ENCODE measurements around the gene SMCO4.
"Not testable (repeated sequence)": the region's sequence is repeated elsewhere in the genome, so short reads cannot be mapped to it uniquely, and the experiment has no call there.

The SMCO4 gene, protein sequence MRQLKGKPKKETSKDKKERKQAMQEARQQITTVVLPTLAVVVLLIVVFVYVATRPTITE

DNA sequence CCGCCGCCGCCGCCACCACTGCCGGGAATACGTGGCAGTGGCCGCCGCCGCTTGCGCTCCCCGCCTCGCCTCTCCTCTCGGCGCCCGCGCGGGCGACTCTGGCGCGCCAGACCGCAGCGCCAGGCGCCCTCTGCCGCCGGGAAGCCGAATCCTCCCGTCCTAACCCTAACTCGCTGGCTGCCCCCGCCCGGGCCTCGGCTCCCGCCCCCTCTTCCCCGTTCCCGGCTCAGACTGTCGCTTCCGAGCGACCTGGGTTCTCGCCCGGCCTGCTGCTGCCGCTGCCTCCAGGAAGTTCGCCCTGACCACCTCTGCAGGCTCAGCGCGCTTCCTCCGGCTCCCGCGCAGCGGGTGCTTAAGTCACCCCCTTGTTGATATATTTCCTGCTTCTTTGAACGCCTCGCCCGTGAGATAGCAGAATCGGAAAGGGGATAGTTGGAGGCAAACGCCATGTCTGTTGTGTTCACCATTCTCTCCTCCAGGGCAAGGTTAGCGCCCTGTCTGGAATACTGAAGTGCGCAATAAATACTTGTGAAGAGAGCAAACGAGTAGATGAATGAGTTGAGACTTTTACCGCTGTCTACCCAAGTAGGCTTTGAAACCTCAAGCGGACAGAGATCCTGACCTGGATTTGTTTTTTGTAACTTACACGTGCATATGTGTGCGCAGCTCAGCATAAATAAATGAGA lies at the start of gene SMCO4:
Gene SMCO4 (minus strand): TSS at position 100 of the 686 bp plus-strand sequence. CDS start 64,202 bp downstream, outside the sequence.
- DNase-seq (ENCODE audit: low spot score): peak; percentile 92

DNA sequence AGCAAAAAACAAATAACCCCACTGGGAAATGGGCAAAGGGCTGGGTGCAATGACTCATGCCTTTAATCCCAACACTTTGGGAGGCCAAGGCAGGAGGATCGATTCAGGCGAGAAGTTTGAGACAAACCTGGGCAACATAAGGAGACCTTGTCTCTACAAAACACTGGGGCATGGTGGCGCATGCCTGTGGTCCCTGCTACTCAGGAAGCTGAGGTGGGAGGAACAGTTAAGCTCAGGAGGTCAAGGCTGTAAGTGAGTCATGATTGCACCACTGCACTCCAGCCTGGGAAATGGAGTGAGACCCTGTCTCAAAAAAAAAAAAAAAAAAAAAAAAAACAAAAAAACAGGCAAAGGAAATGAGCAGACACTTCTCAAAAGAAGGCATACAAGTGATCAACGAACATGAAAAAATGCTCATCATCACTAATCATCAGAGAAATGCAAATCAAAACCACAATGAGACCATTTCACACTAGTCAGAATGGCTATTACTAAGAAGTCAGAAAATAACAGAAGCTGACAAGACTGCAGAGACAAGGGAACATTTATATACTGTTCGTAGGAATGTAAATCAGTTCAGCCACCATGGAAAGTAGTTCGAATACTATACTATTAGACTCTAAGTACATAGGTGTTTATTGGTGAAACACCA lies 48.2 kb upstream of the SMCO4 start:
- DNase-seq (ENCODE audit: low spot score): no peak

DNA sequence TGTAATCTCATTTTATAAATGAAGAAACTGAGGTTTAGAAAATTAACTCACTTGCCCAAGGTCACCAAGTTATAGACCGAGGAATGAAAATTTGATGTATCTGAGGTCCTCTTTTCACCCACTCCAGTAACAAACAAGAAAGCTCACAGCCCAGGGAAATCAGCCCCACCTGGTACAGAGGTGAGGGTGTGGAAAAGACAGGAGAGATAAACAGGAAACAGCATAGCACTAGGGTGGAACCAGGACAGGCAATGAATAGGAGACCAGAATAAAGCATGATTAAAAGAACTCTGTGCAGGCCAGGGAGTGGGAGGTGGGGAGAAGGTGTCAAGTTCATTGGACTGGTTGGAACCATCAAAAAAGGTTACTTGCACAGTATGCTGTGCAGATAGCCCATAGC lies 46.2 kb upstream of the SMCO4 start:
- no peak for DNase-seq (ENCODE audit: low spot score)

DNA sequence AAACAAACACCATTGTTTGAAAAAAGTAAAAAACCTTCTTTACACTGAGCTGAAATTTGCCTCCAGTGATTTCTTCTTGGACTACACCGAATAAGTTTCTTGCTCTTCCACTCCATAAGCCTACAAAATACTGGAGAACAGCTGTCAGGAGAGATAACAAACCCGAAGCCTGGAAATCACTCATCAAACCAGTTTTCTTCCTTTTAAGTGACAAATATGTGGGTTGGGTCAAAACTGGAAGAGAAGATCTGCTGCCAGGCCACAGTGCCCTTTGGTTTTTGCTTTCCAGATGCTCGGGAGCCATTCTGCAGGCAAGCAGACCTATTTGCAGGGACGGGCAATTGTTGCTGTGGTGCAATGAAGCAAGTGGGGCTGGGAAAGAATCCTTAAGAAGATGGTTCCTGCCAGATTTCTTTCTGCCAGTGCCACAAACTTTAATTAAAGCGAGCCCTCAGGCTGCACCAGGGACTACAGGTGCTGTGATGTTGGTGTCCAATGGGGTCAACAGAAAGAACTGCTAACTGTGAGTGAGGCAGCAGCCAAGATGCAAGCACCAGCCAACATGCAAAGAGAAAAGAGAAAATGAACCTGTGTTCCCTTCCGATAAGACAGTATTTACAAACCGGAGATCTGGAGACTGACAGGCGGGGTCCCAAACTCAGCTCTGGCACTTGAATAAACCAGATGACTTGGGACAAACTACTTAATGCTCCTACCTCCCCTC lies 44.8 kb upstream of the SMCO4 start:
- no peak for DNase-seq (ENCODE audit: low spot score)

DNA sequence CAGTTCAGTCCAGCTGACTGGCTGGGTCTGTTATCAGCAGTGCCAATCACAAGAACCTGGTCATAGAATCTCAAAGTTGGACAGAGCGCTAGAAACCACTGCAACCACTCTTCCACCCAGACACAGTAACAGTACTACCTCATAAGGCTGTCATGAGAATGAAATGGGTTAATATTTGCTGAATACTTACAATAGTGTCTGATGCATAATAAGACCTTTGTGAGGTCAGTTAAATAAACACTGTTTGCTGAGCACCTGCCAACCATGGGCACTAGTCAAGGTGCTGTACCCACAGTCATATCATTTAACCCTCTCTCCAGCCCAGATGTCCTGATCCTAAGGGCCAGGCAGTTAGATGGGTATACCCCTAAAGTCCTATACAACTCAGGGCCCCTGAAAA lies 44.2 kb upstream of the SMCO4 start:
- DNase-seq (ENCODE audit: low spot score): not testable (repeated sequence)

DNA sequence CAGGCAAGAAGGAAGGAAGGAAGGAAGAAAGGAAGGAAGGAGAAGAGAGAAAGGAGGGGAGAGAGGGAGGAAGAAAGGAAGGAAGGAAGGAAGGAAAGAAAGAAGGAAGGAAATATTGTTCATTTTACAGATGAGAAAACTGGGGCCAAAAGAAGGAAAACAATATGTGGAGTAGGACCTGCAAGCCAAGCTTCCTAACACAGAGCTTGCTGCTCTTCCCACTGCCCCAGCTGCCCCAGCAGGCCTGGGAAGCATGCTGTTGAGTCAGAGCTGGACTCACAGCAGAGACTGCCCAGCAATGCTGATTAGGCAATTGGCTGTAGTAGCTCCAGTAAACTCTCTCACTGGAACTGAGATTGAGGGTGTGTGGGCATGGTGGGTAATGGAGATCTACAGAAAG lies 42.6 kb upstream of the SMCO4 start:
- DNase-seq (ENCODE audit: low spot score): no peak

DNA sequence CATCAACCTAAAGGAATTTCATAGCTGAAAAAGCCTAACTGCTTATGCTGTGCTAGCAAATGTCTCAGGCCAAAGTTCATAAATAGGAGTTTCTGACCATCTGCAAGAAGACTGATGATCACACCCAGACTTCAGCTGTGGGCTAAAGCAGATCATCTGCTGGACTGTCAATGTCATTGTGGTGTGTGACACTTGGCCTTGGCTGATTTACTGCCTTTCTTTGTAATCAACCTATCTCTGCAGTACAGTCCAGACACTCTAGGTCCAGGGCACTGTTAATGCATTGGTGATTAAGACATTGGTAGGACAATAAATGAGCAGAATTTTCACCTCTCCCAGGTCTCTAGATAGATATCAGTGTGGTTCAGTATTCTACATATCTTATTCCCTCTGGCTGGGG lies 40.3 kb upstream of the SMCO4 start:
- DNase-seq (ENCODE audit: low spot score): no peak

DNA sequence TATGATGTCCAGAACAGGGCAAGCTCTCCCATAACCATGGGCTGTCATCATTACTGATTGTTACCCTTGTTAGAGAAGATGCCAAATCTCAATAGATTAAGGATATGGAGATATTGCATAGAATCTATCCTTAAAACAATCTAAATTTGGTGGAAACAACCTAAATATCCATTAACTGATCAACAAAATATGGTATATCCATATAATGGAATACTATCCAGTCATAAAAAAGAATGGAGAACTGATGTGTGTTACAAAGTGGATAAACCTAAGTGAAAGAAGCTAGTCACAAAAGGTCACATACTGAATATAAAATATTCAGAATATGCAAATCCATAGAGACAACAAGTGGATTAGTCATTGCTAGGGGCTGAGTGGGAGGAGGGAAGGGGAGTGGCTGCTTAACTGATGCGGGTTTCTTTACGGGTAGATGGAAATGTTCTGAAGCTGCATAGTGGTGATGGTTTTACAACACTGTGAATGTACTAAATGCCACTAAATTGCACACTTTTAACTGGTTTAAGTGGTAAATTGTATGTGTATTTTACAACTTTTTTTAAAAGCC lies 36.1 kb upstream of the SMCO4 start:
- DNase-seq (ENCODE audit: low spot score): no peak

DNA sequence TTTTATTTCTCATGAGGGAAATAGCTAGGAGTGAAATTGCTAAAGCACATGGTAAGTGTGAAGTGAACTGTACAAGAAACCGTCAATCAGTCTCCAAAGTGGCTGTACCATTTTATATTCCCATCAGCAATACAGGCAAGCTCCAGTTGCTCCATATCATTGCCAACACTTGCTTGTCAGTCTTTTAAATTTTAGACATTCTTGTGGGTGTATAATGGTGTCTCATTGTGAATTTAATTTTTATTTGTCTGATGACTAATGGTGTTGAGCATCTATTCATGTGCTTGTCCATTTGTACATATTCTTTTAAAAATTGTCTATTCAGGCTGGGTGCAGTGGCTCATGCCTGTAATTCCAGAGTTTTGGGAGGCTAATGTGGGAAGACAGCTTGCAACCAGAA lies 34.1 kb upstream of the SMCO4 start:
- no peak for DNase-seq (ENCODE audit: low spot score)

DNA sequence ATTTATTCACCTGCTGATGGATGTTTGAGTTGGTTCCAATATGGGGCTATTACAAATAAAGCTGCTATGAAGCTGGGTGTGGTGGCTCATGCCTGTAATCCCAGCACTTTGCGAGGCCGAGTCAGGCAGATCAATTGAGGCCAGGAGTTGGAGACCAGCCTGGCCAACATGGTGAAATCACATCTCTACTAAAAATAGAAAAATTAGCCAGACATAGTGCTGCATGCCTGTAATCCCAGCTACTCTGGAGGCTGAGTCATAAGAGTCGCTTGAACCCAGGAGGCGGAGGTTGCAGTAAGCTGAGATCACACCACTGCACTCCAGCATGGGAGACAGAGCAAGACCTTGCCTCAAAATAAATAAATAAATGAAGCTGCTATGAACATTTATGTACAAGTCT lies 33.7 kb upstream of the SMCO4 start:
- DNase-seq (ENCODE audit: low spot score): not testable (repeated sequence)

DNA sequence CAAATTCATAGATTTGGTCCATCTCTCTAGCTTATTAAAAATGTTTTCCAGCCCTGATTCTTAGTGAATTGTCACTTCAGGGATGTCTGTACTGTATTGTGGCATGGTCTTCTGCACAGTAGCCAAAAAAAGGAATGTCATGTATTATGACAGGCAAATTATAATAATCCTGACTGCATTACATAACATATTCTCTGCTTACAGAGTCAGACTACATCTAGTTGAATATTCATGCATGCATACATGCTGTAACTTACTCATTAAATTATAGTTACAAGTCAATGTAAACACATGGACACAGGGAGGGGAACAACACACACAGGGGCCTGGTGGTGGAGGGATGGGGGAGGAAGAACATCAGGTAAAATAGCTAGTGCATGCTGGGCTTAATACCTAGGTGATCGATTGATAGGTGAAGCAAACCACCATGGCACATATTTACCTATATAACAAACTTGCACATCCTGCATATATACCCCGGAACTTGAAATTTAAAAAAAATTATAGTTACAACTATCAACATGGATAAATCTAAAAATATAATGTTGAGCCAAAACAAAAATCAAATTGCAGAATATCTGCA lies 31.5 kb upstream of the SMCO4 start:
- no peak for DNase-seq (ENCODE audit: low spot score)

DNA sequence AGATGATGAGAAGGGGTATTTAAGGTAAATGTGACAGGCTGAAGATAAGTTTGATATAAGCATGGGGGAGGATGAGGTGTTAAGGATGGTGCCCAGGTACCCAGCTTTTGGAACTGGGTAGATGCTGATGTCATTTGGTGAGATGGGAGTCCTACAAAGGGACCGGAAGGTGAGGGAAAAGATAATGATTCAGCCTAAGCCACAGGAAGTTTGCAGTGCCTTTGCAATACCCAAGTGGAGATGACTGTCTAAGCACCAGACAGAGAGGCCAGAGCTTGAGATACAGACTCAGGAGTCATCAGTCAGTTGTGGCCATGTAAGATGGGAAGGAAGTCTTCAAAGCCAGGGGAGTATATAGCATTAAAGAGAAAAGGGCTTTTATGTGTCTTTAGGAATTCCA lies 30.0 kb upstream of the SMCO4 start:
- DNase-seq (ENCODE audit: low spot score): no peak

DNA sequence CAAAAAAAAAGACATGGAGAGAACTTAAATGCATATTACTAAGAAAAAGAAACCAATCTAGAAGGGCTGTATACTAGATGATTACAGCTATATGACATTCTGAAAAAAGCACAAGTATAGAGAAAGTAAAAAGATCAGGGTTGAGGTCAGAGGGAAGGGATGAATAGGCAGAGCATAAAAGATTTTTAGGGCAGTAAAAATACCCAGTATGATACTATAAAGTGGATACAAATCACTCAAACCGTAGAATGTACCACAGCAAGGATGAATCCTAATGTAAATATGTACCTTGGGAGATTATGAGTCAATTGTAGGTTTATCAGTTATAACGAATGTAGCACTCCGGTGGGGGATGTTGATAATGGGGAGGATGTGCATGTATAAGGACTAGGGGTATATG lies 29.4 kb upstream of the SMCO4 start:
- no peak for DNase-seq (ENCODE audit: low spot score)

DNA sequence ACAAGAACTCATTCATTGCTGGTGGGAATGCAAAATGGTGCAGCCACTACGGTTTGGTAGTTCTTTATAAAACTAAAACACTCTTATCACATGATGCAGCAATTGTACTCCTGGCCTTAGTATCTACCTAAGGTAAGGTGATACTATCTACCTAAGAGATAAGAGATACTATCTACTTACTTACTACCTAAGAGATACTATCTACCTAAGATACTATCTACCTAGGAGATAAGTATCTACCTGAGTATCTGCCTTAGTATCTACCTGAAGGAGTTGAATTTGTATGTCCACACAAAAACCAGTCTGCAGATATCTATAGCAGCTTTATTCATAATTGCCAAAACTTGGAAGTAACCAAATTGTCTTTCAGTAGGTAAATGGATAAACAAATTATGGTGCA lies 29.0 kb upstream of the SMCO4 start:
- DNase-seq (ENCODE audit: low spot score): no peak

DNA sequence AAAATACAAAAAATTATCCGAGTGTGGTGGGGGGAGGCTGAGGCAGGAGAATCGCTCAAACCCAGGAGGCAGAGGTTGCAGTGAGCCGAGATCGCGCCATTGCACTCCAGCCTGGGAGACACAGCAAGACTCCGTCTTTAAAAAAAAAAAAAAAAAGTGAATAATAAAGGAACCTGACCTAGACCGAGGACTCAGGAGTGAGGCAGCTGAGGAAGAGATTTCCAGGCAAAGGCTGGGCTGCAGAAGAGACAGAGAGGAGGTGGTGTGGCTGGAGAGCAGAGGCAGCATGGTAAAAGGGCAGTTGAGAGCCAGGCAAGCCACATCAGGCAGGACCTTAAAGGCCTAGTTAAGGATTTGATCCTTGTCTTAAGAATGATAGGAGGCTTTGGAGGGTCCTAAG lies 28.4 kb upstream of the SMCO4 start:
- DNase-seq (ENCODE audit: low spot score): no peak

DNA sequence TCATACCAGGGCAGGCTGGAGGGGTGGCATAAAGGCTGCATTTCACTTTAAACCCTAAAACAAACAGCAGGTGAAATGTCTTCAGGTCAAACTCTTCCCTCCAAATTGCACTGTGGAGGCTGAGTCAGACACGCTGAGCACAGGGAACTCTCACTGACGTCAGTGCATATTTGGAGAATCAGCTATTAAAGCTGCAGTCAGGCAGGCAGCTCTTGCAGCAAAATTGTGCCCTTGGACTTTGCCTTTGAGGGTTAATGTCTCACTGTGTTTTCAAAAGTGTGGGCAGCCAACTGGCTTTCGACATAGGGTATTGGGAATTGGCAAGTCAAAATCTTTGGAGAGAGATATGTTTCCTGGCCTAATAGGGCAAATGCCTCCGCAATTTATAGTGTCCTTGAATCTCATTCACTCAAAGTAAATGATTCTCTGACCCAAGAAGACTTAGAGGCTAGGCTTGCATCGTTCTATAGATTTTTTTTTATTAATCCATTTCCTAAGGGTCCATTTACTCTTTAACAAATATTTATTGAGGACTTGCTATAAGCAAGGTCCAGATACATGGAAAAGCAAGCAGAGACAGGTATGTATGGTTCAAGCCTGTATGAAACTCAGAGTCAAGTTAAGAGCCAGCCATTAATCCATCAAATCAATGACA lies 27.7 kb upstream of the SMCO4 start:
- no peak for DNase-seq (ENCODE audit: low spot score)

DNA sequence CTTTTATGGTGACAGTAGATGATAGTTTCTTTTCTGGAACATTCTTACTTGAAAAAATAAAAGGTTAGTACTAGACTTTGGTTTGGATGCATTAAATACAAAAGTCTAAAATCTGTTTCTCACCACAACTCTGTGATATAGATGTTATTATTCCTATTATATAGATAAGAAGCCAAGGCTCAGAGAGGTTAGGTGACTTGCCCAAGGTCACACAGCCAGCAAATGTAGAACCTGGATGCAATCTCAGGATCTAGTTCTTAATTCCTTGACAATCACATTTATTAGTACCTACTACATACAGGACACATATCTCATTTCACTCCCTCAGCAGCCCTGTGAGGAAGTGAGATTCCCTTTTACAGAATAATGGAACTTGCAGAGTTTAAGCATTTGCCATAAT lies 26.3 kb upstream of the SMCO4 start:
- no peak for DNase-seq (ENCODE audit: low spot score)

DNA sequence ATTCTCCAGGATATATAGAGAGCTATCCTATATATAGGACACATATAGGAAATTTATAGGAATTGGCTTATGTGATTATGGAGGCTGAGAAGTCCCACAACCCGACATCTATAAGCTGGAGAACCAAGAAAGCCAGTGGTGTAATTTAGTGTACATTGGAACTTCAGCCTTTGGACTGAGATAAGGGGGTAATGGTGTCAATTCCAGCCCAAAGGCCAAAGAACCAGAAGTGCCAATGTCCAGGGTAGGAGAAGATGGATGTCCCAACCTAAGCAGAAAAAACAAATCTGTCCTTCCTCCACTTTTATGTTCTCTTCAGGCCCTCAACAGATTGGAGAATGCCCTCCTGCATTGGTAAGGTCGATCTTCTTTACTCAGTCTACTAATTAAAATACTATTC lies 25.5 kb upstream of the SMCO4 start:
- no peak for DNase-seq (ENCODE audit: low spot score)

DNA sequence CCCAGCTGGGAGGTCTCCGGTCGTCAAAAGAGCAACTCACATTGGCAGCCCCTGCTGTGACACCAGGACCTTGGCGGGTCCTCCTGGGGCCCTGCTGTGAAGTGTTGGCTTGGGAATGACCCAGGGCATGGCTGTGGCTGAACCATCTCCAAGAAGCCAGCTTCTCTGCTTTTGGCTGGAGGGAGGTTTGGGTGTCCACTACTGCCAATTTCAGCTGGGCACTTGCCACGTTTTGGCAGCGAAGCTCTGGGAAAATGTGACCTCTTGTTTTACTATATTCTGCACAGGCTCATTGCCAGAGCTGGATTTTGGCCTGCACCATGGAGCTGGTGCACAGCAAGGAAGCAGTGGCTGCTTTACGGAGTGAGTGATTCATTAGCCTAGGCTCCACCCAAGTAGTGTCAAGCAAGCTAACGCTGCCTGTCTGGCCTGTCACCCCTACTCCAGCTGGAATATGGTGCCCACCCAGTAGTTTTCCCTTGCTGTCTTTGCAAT lies 24.3 kb upstream of the SMCO4 start:
- no peak for DNase-seq (ENCODE audit: low spot score)

DNA sequence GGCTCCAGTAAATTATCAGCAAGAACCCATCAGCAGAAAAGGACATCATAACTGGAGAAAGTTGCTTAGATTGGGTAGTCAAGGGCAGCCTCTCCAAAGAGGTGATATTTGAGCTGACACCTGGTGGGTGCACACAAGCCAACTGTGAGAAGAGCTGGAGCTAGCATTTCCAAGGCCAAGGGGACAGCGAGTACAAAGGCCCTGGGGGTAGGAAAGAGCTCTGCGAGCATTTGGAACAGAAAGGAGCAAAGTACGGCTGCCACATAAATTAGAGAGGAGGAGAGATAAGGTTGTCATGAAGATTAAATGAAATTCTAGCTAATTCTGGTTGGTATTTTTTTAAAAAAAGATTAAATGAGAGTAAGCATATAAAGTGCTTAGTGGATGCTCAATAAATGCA lies 21.7 kb upstream of the SMCO4 start:
- no peak for DNase-seq (ENCODE audit: low spot score)

DNA sequence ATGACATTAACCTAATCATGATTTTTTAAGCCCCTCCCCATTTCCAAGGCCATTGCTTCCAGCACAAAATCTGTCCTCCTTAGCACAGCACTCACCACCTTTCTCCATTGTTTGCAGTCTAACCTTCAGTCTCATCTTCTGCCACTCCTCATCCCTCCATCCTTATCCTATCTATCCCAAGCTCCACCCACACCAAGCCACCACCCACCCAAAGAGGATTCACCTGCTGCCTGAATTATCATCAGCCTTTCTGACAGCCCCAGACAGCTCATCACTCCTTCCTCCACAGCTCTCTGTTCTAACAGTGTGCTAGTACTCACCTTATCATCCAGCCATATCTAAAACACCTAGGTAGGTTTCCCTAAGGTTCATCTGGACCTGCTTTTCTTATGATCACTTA lies 20.7 kb upstream of the SMCO4 start:
- DNase-seq (ENCODE audit: low spot score): no peak
